GM12891 (cell line): Measurements from ENCODE around the gene ARHGEF16.

Source experiments
- DNase-seq: peaks from one replicate; pipeline ENCODE4 v3.0.0; 2011; ENCODE audit warnings: low spot score; ENCODE audit not compliant: insufficient read length
- FAIRE-seq: peaks from 2 replicates; lab custom pipeline; 2011; peaks lifted over from hg19 to GRCh38; lab: Jason Lieb, UNC
- PAX5 ChIP-seq: IDR thresholded peaks from 2 replicates; pipeline ENCODE4 v1.6.1; 2011; ENCODE audit warnings: low read length, moderate library complexity, mild to moderate bottlenecking; ENCODE audit not compliant: insufficient read depth, severe bottlenecking
- POLR2A ChIP-seq: IDR thresholded peaks from 2 replicates; pipeline ENCODE4 v1.6.1; 2011; ENCODE audit warnings: low read depth, low read length, control low read depth
- POLR2AphosphoS5 ChIP-seq: IDR thresholded peaks from 2 replicates; pipeline ENCODE4 v1.6.1; 2011; ENCODE audit warnings: low read depth, low read length, control low read depth
- POU2F2 ChIP-seq: IDR thresholded peaks from 2 replicates; pipeline ENCODE4 v1.6.1; 2011; ENCODE audit warnings: low read depth, mild to moderate bottlenecking, control low read depth, low read length, moderate library complexity
- SPI1 ChIP-seq: IDR thresholded peaks from 2 replicates; pipeline ENCODE4 v1.6.1; 2011; ENCODE audit warnings: low read depth, low read length, control low read depth
- TAF1 ChIP-seq: IDR thresholded peaks from 2 replicates; pipeline ENCODE4 v1.6.1; 2011; ENCODE audit warnings: low read depth, low read length, control low read depth

Gene ARHGEF16

DNA sequence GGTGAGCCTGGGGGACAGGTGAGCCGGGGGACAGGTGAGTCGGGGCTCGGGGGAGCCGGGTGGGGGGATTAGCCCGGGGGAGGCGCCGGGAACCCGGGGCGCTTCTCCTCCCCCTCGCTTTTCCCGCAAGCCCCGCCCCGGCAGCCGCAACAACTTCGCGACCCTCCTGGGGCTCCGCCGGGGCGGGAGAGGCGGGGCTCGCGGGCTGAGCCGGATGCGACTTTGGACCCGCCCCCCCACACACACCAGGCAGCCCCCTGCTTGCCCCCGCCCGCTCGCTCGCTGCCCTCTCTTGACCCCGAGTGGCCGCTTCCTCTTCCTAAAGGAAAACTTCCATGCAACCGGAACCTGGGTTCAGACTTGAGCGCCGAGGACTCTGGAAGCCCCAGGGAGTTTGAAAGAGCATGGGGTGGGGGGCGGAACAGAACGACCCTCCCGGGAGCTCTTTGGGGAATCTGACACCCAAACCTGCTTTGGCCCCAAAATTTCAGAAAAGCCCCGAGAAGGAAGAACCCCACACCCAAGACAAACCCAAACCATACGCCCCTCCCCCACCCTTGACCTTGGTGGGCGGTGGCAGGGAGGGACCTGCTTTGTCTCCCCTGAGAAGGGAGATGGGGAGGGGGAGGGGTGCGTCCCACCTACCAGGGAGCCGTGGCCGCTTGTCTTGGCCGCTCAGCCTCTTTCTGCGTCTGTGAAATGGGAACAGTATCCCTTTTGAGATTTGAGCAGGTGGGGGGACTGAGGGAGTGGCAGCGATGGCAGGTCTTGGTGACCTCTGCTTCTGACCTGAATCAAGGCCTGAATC, 550 bp downstream of the ARHGEF16 start:
- FAIRE-seq (no peak), DNase-seq (no peak)
- TF ChIP-seq POU2F2 (no peak), PAX5 (no peak), POLR2AphosphoS5 (no peak), TAF1 (no peak), SPI1 (no peak), POLR2A (no peak)

DNA sequence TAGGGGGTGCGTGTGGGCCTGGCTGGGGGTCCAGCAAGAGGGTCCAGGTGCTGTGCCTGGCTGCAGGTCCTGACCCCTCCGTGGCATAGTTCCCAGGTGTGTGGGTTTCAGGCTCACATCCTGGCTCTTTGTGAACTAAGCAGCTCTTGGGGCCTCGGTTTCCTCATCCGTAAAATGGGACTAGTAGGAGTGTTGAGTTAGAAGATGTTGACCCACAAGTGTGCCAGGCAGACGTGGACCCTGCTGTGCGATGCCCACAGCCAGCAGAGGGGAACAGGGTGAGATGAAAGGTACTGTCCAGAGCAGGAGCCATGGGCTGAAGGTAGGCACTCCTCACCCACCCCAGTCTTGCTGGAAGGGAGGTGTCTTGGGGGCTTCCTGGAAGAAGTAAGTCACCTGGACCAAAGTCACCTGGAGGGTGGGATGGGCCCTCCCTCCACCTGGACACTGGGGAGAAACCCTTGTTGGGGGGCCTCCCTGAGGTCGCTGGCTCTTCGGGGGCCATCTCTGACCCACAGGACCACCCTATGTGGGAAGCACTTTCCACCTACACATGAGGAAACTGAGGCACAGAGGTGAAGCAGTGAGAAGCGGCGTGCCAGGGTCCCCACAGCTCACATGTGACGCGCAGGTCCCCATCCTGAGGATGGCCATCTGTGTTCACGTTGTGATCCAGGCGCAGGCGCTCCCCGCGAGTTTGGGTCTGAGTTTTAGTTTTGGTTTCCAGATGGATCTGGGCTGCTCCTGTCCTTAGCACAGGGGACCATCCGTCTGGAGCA, 1.4 kb downstream of the ARHGEF16 start:
- FAIRE-seq, result no peak
- no peak for DNase-seq
- TF ChIP-seq POLR2AphosphoS5 (no peak), SPI1 (no peak), PAX5 (no peak), TAF1 (no peak), POLR2A (no peak), POU2F2 (no peak)

DNA sequence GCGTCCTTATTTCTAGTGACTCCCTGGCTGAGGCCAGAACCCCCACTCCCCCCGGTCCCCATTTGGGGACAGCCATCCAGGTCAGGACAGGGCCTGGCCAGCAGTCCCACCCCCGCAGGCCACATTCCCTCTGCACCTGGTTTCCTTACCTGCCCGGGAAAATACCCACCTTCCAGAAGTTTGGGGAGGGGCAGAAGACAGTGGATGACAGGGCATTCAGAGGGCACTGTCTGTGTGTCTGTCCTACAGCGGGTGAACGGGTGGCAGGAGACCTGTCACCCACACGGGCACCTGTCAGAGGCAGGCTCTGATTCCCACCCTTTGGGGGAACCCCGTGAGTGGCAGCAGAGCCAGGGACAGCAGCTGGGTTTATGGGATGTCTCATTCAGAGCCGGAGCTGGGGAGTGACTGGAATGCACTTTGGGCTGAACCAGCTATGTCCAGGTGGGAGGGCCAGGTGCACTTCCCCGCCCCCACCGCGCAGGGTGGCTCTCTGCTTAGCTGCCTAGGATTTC, 2.0 kb downstream of the ARHGEF16 start:
- FAIRE-seq, result no peak
- DNase-seq, result no peak
- TF ChIP-seq POLR2AphosphoS5, result no peak
- TF ChIP-seq TAF1, result no peak
- TF ChIP-seq SPI1, result no peak
- TF ChIP-seq PAX5, result no peak
- TF ChIP-seq POU2F2, result no peak
- no peak for TF ChIP-seq POLR2A

DNA sequence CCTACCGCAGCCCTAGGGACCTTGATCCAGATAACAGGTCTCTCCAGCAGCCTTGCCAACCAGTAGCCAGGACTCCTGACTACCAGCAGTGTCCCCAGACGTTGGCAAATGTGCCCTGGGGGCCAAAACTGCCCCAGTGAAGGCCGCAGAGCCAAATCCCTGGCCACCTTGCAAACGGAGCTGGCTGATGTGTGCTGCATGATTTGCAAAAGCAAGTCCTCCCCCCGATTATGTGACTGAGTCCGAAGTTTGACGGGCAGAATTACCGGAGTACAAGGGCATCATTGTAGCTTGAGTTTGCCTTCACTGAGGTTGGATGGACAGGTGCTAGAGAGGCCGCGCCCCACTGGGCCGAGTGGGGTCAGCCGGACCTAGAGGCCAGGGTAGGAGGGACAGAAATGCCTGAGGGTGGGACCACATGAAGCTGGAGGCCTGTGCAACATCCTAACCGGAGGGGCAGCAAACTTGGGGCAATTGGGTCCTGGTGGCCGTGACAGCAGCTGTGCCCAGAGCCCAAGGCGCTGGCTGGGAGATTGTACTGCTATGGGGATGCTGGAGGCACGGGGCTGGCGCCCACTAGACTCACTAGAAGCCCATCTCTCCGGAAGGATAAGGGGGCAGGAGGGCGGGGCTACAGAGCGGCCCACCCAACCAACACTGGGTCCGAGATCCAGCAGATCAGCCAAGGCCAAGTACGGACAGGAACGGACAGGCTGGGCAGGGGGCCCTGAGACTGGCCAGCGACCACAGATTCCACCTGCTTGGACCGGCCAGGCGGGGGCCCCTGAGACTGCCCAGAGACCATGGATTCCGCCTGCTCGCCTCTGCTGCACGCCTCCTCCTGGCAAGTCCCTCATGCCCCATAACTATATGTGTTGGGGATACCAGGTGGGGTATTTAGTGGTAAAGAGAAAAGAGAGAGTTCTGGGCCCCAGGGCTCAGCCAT, 2.8 kb downstream of the ARHGEF16 start:
- DNase-seq (no peak), FAIRE-seq (no peak)
- TF ChIP-seq PAX5 (no peak), TAF1 (no peak), POLR2AphosphoS5 (no peak), POLR2A (no peak), POU2F2 (no peak), SPI1 (no peak)

DNA sequence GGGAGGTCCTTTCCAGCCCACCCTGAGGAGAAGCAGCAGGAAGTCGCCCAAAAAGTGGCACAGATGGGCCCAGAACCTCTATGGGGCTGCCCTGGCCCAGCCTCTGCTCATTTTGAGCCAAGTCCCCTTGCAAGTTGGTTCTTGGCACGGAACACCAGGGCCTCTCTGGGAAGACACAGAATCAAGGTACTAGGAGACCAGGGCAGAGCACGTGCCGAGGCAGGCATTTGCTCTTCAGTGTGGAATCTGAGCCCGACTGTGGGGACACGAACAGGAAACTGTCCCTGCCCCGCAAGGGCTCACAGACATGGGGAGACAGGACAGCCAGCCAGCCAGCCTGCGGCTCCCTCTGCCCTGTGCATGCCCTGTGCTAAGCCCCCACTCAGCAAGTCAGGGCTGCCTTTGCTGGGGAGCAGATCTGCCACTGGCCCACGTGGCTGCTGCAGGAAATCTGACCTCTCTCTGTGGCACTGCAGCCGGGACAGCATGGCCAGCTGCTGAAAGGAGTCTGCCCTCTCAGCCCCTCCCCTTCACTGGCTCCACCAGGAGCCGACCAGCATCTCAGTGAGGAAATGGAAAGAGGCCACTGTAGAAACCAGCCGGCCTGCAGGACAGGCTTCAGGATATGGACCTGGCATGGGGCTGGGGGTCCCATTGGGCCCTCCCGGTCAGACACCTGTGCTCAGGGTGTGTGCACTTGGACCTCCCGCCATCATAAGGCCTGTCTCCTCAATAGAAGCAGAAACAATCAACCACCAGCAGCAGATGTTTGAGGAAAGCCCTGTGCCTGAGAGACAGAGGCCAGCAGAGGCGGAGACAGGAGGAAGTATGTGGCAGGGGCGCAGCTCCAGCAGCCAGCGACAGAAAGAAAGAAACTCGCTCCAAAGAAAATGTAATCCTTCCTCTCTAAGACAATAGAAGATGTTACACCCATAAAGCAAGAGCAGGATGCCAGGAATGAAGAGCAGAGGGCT, 3.7 kb downstream of the ARHGEF16 start:
- FAIRE-seq, result no peak
- TF ChIP-seq POLR2AphosphoS5 (no peak), PAX5 (no peak), POU2F2 (no peak), POLR2A (no peak), SPI1 (no peak), TAF1 (no peak)
- DNase-seq, result no peak

DNA sequence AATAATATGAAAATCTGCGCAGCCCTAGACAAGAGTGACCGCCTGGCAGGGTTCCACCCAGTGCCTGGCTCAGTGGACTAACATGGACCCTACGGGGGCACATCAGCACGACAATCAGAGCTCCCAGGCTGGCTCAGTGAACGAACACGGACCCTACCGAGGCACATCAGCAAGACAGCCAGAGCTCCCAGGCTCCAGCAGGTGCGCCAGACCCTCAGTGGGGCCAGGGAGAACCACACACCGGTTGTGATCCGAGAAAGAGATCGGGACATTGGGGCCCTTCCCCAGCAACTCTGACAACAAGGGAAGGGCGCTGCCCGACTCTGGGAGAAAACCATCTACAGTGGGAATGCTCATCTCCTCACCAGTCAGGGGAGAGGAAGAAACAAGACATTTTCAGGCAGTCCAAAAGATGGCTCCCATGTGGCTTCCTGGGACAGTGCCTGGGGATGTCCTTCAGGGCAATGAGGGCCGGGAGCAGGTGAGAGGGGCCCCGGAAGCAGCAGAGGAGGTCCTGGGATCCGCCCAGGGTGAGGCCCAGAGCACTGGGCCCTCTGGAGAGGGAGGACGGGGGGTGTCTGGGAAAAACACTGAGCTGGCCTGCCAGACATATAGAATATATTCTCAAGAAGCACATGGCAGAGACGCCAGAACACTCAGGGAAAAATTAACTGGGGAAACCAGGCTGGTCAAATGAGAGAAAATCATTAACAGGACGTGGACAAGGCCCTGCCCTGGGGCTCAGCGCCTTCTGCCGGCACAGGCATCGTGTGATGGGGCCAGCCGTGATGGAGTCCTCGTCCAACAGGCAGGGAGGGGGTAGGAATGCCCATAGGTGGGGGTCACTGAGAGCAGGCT, 4.8 kb downstream of the ARHGEF16 start:
- FAIRE-seq, result no peak
- DNase-seq, result no peak
- TF ChIP-seq POLR2AphosphoS5, result no peak
- no peak for TF ChIP-seq POLR2A
- TF ChIP-seq TAF1, result no peak
- TF ChIP-seq SPI1, result no peak
- no peak for TF ChIP-seq PAX5

DNA sequence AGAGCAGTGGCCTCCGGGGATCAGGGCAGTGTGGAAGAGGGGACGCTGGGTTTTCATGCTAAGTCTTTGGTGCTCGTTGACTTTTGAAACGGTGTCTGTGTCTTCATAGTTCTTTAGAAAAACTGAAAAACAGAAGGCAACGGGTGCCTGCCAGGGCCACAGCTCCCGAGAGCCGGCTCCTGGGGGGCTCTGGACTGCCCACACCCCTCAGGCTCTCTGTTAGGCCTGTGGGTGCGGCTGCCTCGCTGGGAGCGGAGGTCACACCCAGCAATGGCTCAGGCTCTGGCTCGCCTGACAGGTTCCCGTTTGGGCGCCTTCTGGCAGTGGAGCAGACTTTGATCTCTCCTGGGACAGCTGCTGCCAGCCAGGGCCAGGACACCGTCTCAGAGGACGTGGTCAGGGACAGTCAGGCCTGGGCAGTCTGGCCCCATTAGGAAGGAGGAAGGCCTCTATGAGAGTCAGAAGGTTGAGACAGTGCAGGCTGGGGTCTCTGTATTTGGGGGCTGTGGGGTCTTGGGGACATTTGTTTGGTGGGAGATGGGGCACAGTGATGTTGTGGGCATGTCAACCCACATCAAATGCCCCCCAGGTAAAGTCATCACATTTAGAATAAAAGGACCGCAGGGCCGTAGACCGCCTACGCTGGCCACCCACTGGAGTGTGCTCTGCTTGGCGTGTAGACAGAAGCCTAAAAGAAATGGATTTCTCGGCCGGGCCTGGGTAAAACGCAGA, 5.6 kb downstream of the ARHGEF16 start:
- no peak for DNase-seq
- TF ChIP-seq POLR2A (no peak), TAF1 (no peak), POLR2AphosphoS5 (no peak), PAX5 (no peak), SPI1 (no peak), POU2F2 (no peak)
- FAIRE-seq, result no peak
